GM13977 (cell line): ENCODE measurements around the gene TNFSF4.

ENCODE experiments used
- DNase-seq: peaks from one replicate; pipeline ENCODE4 v3.0.0; 2012; ENCODE audit warnings: low spot score
- CTCF ChIP-seq: IDR thresholded peaks from 2 replicates; pipeline ENCODE4 v1.5.1; 2012; ENCODE audit warnings: mild to moderate bottlenecking, control low read depth; ENCODE audit not compliant: insufficient read depth; ENCODE audit errors: extremely low read depth, missing control alignments
- in situ Hi-C: fragments of 300-500 bp; cut with MboI; formaldehyde crosslinking; loops from one replicate; pipeline ENCODE4 v1.12.0; 2022; ENCODE audit warnings: low sequenced_read_pairs, low pct_unique_long_range_greater_than_20kb, mixed read lengths, inconsistent platforms; ENCODE audit not compliant: unreplicated experiment

Gene TNFSF4

DNA sequence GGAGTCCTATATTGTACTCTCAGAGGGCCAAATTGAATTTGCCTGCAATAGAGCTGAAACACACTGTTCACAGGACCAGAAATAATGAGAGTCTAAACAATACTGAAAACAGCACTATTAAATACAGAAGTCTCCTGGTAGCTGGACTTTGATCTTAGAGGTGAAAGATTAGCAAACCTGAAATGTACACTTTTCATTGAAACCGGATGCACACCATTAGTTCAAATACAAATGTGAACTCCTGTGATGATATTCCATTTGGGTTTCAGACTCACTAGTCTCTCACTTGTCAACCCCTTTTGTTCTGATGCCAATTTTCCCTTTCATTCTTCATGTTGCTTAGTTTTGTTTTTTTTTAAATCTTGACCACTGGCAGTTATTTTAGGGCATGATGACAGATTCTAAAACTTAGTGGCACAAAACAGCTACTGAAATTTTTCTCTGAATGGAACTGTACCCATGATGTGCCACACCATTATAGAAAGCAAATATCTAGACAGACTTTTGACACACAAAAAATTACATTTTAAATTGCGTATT, 5.9 kb upstream of the TNFSF4 start:
- TF ChIP-seq CTCF, result no peak
- peak; percentile 36 for DNase-seq
- in situ Hi-C loops, result loop anchor here (25.0 kb wide), 1 partner anchor 599 kb away; the partner anchor contains the start of genes CENPL and DARS2

DNA sequence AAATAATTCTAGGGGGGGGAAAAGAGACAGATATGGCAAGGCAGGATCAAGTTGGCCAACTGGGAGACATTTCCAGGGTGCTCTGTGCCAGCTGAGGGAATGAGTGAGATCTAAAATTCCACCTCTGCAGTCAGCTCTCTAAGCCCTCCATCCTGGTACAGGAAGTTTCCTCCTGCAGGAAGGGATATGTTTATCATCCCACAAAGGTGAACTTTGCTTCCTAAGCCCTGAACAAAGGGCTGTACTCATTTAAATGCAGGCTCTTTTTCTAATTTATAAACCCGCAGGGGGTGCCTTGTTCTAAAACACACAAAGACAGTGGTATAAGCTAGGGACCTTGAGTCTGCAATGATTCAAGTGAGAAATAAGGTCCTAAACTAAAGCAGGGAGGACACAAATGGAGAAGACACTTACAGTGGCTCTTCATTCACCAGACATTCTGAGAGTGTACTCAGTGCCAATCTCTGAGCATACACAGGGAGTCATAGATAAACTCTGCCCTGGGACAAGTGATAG, 3.6 kb upstream of the TNFSF4 start:
- in situ Hi-C loops, result loop anchor here (25.0 kb wide), 1 partner anchor 602 kb away; the partner anchor contains the start of genes CENPL and DARS2
- DNase-seq, result no peak
- no peak for TF ChIP-seq CTCF

GRCh38 chr1:173210283-173210682, 3.2 kb upstream of the TNFSF4 start:
- TF ChIP-seq CTCF, result no peak
- in situ Hi-C loops, result loop anchor here (25.0 kb wide), 1 partner anchor 602 kb away; the partner anchor contains the start of genes CENPL and DARS2
- no peak for DNase-seq

GRCh38 chr1:173208868-173209267, 1.7 kb upstream of the TNFSF4 start:
- TF ChIP-seq CTCF, result no peak
- in situ Hi-C loops, result loop anchor here (10.0 to 25.0 kb wide), 2 partner anchors 464 to 603 kb away; partner anchors contain the start of genes CENPL and DARS2

GRCh38 chr1:173208146-173208545, 1.0 kb upstream of the TNFSF4 start:
- no peak for DNase-seq
- in situ Hi-C loops, result loop anchor here (10.0 to 25.0 kb wide), 2 partner anchors 463 to 604 kb away; partner anchors contain the start of genes CENPL and DARS2
- TF ChIP-seq CTCF, result no peak

More at GRCh38 chr1:173208868-173209267, 1.7 kb upstream of the TNFSF4 start:
- no peak for DNase-seq

DNA sequence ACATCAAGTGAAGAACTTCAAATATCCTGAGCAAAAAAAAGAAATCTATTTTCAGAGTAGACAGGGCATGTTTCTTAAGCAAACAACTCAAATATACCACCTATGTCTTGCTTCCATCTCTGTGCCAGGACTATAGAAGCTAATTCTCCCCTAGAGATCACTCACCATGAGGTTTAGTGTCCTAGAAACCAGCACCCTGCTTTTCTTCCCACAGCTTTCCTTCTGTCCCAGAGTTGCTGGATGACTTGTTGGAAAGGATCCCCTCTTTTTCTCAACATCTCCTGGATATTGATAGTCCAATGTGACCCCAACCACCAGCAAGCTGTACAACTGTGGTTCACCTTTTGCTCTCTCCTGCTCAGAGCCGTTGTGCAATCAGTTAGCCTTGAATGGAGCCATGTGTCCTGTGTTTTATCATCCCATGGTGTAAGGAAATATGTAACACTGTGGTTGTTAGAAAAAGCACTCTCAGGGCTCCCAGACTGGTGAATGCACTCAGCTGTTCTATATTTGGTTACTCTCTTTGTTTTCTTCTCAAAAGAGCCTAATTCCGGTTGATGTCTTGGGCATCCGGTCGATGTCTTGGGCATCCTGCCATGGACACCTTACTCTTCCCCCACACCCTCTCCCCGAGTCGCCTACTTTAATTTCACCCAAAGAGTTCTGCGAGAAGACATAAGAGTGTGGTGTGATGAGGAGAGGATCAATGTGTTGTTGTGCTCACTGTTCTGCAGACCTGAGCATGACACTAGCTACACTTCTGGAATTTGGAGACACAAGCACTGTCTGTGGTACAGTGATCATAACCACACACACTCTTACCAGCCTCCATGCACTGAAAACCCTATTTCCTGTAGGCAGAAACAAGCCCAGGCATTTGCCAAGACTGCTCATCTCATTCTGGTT, 1.7 kb downstream of the TNFSF4 start:
- DNase-seq, result no peak
- in situ Hi-C loops, result loop anchor here (10.0 to 25.0 kb wide), 2 partner anchors 461 to 607 kb away; partner anchors contain the start of genes CENPL and DARS2

More for the DNA sequence above, 1.7 kb downstream of the TNFSF4 start:
- no peak for TF ChIP-seq CTCF
